Neural crest cell (in vitro differentiated cells): ENCODE data around the gene AUNIP. TPM values are rescaled to one million over a fixed set of nuclear protein-coding genes. Genes with fewer than 3 reads are reported as not detected.
A peak's percentile ranks its signal among the peaks of the same experiment; 100 is the strongest.

Experiments
- DNase-seq: peaks from one replicate; pipeline ENCODE4 v3.0.0; 2021; ENCODE audit warnings: low read depth, mixed read lengths, low spot score
- H3K27ac Mint-ChIP-seq: one replicate; pipeline ENCODE4 v1.8.0; 2021; ENCODE audit warnings: mild to moderate bottlenecking, mixed read lengths; ENCODE audit not compliant: unreplicated experiment
- H3K27me3 Mint-ChIP-seq: 2 replicates; pipeline ENCODE4 v1.8.0; 2021; ENCODE audit warnings: low read depth, mild to moderate bottlenecking, mixed read lengths
- H3K36me3 Mint-ChIP-seq: 2 replicates; pipeline ENCODE4 v1.8.0; 2021; ENCODE audit warnings: low read depth, mild to moderate bottlenecking, mixed read lengths
- H3K4me1 Mint-ChIP-seq: 2 replicates; pipeline ENCODE4 v1.8.0; 2021; ENCODE audit warnings: mixed read lengths
- H3K4me3 Mint-ChIP-seq: one replicate; pipeline ENCODE4 v1.8.0; 2021; ENCODE audit warnings: mild to moderate bottlenecking, mixed read lengths
- H3K9me3 Mint-ChIP-seq: 2 replicates; pipeline ENCODE4 v1.8.0; 2021; ENCODE audit warnings: mixed read lengths
- CTCF ChIP-seq: fragments of 200-600 bp; sonication (generic); conservative IDR thresholded peaks from 2 replicates; pipeline ENCODE4 v1.5.0; 2021; ENCODE audit warnings: antibody characterized with exemption, mild to moderate bottlenecking
- total RNA-seq: library from RNA; stranded (reverse); gene quantifications from 2 replicates; pipeline ENCODE4 v1.2.1, GENCODE V29; 2021

The AUNIP gene
- total RNA-seq, 1 donor from 2014 or later, result 13.6 TPM

- peak within 1 kb of the TSS; percentile 86 for H3K4me3 Mint-ChIP-seq
- no peaks in the 10 kb centered on the region for H3K9me3 Mint-ChIP-seq
- H3K27ac Mint-ChIP-seq, result peak within 1 kb of the TSS; percentile 85
Measured at GRCh38 chr1:25799935-25800702, 59.1 kb downstream of the AUNIP start, which contains the start of gene SELENON. Gene SELENON, plus strand, starts transcription at chr1:25800193. Its CDS starts 38 bp downstream, at chr1:25800231.

GRCh38 chr1:25799352-25799934 lies 59.8 kb downstream of the AUNIP start:
- Mint-ChIP-seq H3K27me3 (no peaks in the 10 kb centered on the region), H3K27ac (peak overlapping the region; percentile 78), H3K4me1 (peaks cover 72% of the 10 kb centered on the region), H3K4me3 (peak overlapping the region; percentile 74), H3K9me3 (no peaks in the 10 kb centered on the region), H3K36me3 (no peaks in the 10 kb centered on the region)
- TF ChIP-seq CTCF, result no peak
- DNase-seq, result no peak

More at GRCh38 chr1:25799935-25800702, 59.1 kb downstream of the AUNIP start, which contains the start of gene SELENON:
- DNase-seq, result peak; percentile 67
- H3K27me3 Mint-ChIP-seq, result no peaks in the 10 kb centered on the region
- no peak for TF ChIP-seq CTCF
- no peaks in the 10 kb centered on the region for H3K36me3 Mint-ChIP-seq
- peaks cover 74% of the 10 kb centered on the region for H3K4me1 Mint-ChIP-seq

GRCh38 chr1:25798666-25799351 lies 60.4 kb downstream of the AUNIP start:
- no peak for TF ChIP-seq CTCF
- DNase-seq, result no peak
- no peaks in the 10 kb centered on the region for H3K27me3 Mint-ChIP-seq
- no peaks in the 10 kb centered on the region for H3K36me3 Mint-ChIP-seq
- H3K4me3 Mint-ChIP-seq, result peak overlapping the region; percentile 82
- H3K27ac Mint-ChIP-seq, result no peak overlapping the region
- no peaks in the 10 kb centered on the region for H3K9me3 Mint-ChIP-seq
- peaks cover 72% of the 10 kb centered on the region for H3K4me1 Mint-ChIP-seq

- Mint-ChIP-seq H3K9me3 (no peaks in the 10 kb centered on the region), H3K4me3 (peak overlapping the region; percentile 82), H3K27me3 (no peaks in the 10 kb centered on the region), H3K36me3 (no peaks in the 10 kb centered on the region), H3K4me1 (peaks cover 74% of the 10 kb centered on the region), H3K27ac (no peak overlapping the region)
- peak; percentile 42 for DNase-seq
- peak; percentile 58 for TF ChIP-seq CTCF
Measured at GRCh38 chr1:25797939-25798338, 61.3 kb downstream of the AUNIP start.

GRCh38 chr1:25796811-25797458 lies 62.3 kb downstream of the AUNIP start:
- Mint-ChIP-seq H3K4me1 (peaks cover 70% of the 10 kb centered on the region), H3K27me3 (no peaks in the 10 kb centered on the region), H3K36me3 (no peaks in the 10 kb centered on the region), H3K27ac (peak overlapping the region; percentile 54), H3K4me3 (peak overlapping the region; percentile 86), H3K9me3 (no peaks in the 10 kb centered on the region)
- peak; percentile 85 for TF ChIP-seq CTCF
- peak; percentile 94 for DNase-seq
